ENCODE data around the gene SUPT5H.

The SUPT5H gene

GRCh38 chr19:39515551-39516191 lies 70.3 kb downstream of the SUPT5H start:
- no peak for DNase-seq (ENCODE audit: extremely low read depth in 1 of 2, low read depth in 1 of 2)

- no peak for DNase-seq (ENCODE audit: extremely low read depth in 1 of 2, low read depth in 1 of 2)
These were observed 70.9 kb downstream of the SUPT5H start for GRCh38 chr19:39516270-39516669.

- no peak for DNase-seq (ENCODE audit: extremely low read depth in 1 of 2, low read depth in 1 of 2)
These were observed 72.0 kb downstream of the SUPT5H start for GRCh38 chr19:39517432-39517831.

GRCh38 chr19:39518458-39518857 lies 73.1 kb downstream of the SUPT5H start:
- no peak for DNase-seq (ENCODE audit: extremely low read depth in 1 of 2, low read depth in 1 of 2)

- DNase-seq (ENCODE audit: extremely low read depth in 1 of 2, low read depth in 1 of 2), result no peak
These were observed 73.6 kb downstream of the SUPT5H start for GRCh38 chr19:39518975-39519374.

- DNase-seq (ENCODE audit: extremely low read depth in 1 of 2, low read depth in 1 of 2), result no peak
These were observed 75.4 kb downstream of the SUPT5H start for GRCh38 chr19:39520541-39521484.

- DNase-seq (ENCODE audit: extremely low read depth in 1 of 2, low read depth in 1 of 2), result no peak
These were observed 79.1 kb downstream of the SUPT5H start for GRCh38 chr19:39524495-39524894.

GRCh38 chr19:39525205-39525604 lies 79.8 kb downstream of the SUPT5H start:
- DNase-seq (ENCODE audit: extremely low read depth in 1 of 2, low read depth in 1 of 2), result no peak

All from stimulated activated CD8-positive, alpha-beta memory T cell treated with anti-CD3 and anti-CD28 coated beads, Interleukin-7, amount 100 ng/mL, for 48 hours (primary cell).